Transverse colon (tissue), 4 donors: ENCODE measurements around the gene SYT17. TPM values are rescaled to one million over a fixed set of nuclear protein-coding genes. Genes with fewer than 3 reads are reported as not detected.

ENCODE experiments used
- DNase-seq: peaks from one replicate; pipeline ENCODE4 v3.0.0-alpha.2; 2019
- H3K27ac ChIP-seq, 4 donors: fragments of 200-600 bp; sonication (generic); 2 replicates each; pipeline ENCODE4 v1.5.1; 2016 to 2018; ENCODE audit warnings: inconsistent platforms in 4 of 4
- H3K27me3 ChIP-seq: fragments of 200-600 bp; sonication (generic); 2 replicates; pipeline ENCODE4 v1.5.1; 2017; ENCODE audit warnings: inconsistent platforms
- H3K36me3 ChIP-seq, 4 donors: fragments of 200-600 bp; sonication (generic); 2 replicates each; pipeline ENCODE4 v1.5.1; 2017 to 2019; ENCODE audit warnings: inconsistent platforms in 4 of 4
- H3K4me1 ChIP-seq, 4 donors: fragments of 200-600 bp; sonication (generic); 2 replicates each; pipeline ENCODE4 v1.5.1; 2017 to 2020; ENCODE audit warnings: inconsistent platforms in 4 of 4
- H3K4me3 ChIP-seq, 4 donors: fragments of 200-600 bp; sonication (generic); 1 replicate in 1 of 4; 2 replicates in 3 of 4; pipeline versions ENCODE4 v1.5.1 to v1.6.1; 2017 to 2019; ENCODE audit warnings: inconsistent platforms in 4 of 4
- H3K9me3 ChIP-seq, 2 donors: fragments of 200-600 bp; sonication (generic); 2 replicates each; pipeline ENCODE4 v1.5.1; 2017 to 2019; ENCODE audit warnings: inconsistent platforms in 2 of 2
- EP300 ChIP-seq: sonication (generic); formaldehyde crosslinking; IDR thresholded peaks from one replicate; pipeline ENCODE4 v1.6.1; 2017; ENCODE audit warnings: antibody characterized with exemption, low read depth
- POLR2A ChIP-seq: fragments of 450-650 bp; IDR thresholded peaks from one replicate; pipeline ENCODE4 v1.6.1; 2016; ENCODE audit warnings: antibody characterized with exemption, mild to moderate bottlenecking, moderate library complexity
- POLR2AphosphoS5 ChIP-seq, 3 donors: sonication (generic); formaldehyde crosslinking; IDR thresholded peaks; one replicate each; pipeline ENCODE4 v1.6.1; 2016; ENCODE audit warnings: antibody characterized with exemption in 3 of 3
- WGBS, 2 donors: methylation state at CpG; one replicate each; pipeline ENCODE4 v1.1.5; 2018; ENCODE audit warnings: low coverage in 1 of 2; 5-methylcytosine and 5-hydroxymethylcytosine counted together
- in situ Hi-C, 4 donors: fragments of 200-750 bp; cut with MboI; loops; one replicate each; pipeline versions ENCODE4 v1.15.0 to v1.15.1; 2017; ENCODE audit warnings: low sequenced_read_pairs in 3 of 4, low pct_ligation_motif_present in 1 of 4, low pct_unique_long_range_greater_than_20kb in 1 of 4
- intact Hi-C: fragments of 100-400 bp; cut with DNase I; formaldehyde crosslinking; loops from one replicate; pipeline ENCODE4 v1.15.1; 2023; ENCODE audit warnings: low total_unique reads
- total RNA-seq, 4 donors: library from RNA; depleted of rRNA; stranded (reverse); fragments of >200 nt; gene quantifications; one replicate each; pipeline ENCODE4 v1.1.0, GENCODE V29; 2016
- TF ChIP-seq, protein P1 (sequence below), 5 experiments: fragments of 200-600 bp in 3 of 5; fragments of 450-650 bp in 2 of 5; sonication (generic) in 3 of 5; IDR thresholded peaks; 1 replicate in 2 of 5; 2 replicates in 3 of 5; pipeline ENCODE4 v1.5.1; 2016 to 2017; ENCODE audit warnings: antibody characterized with exemption in 5 of 5, inconsistent platforms in 3 of 5, mild to moderate bottlenecking in 2 of 5, moderate library complexity in 1 of 5

Gene SYT17
- total RNA-seq, 4 donors from 2014 or later: 9.1 to 51.7 (median 19.1) TPM

DNA sequence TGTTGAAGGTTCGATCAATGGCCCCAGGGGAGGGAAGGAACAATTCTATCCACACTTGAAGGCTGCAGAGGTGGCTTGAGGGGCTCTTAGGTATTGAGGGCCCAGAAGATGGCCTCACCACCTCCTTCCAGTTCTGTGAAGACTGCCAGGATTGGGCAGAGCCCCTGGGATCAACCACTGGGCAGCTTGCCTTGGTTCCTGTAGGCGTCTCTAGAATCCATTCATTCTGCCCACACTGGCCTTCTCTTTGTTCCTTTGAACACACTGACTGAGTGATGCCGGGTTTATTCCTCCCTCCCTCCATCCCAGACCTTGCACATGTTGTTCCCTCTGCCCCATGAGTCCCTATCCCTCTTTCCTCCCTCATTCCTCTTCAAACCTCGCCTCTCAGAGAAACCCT, 50.5 kb downstream of the SYT17 start:
- H3K9me3 ChIP-seq: no peaks in the 10 kb centered on the region
- no peak overlapping the region for H3K27ac ChIP-seq
- no peak overlapping the region for H3K4me3 ChIP-seq
- WGBS, 2 donors: 80 to 87% methylated on average over 4 of the region's 4 CpGs
- DNase-seq: no peak
- no peaks in the 10 kb centered on the region for H3K27me3 ChIP-seq
- in situ Hi-C loops: no loop called here
- no peaks in the 10 kb centered on the region for H3K4me1 ChIP-seq
- no peaks in the 10 kb centered on the region for H3K36me3 ChIP-seq
- intact Hi-C loops: no loop called here
- no peak for TF ChIP-seq EP300
- TF ChIP-seq, protein P1, sequence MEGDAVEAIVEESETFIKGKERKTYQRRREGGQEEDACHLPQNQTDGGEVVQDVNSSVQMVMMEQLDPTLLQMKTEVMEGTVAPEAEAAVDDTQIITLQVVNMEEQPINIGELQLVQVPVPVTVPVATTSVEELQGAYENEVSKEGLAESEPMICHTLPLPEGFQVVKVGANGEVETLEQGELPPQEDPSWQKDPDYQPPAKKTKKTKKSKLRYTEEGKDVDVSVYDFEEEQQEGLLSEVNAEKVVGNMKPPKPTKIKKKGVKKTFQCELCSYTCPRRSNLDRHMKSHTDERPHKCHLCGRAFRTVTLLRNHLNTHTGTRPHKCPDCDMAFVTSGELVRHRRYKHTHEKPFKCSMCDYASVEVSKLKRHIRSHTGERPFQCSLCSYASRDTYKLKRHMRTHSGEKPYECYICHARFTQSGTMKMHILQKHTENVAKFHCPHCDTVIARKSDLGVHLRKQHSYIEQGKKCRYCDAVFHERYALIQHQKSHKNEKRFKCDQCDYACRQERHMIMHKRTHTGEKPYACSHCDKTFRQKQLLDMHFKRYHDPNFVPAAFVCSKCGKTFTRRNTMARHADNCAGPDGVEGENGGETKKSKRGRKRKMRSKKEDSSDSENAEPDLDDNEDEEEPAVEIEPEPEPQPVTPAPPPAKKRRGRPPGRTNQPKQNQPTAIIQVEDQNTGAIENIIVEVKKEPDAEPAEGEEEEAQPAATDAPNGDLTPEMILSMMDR (IDR thresholded peaks at IDR 0.05): no peak
- TF ChIP-seq POLR2A: no peak
- no peak for TF ChIP-seq POLR2AphosphoS5 (IDR thresholded peaks at IDR 0.05)

DNA sequence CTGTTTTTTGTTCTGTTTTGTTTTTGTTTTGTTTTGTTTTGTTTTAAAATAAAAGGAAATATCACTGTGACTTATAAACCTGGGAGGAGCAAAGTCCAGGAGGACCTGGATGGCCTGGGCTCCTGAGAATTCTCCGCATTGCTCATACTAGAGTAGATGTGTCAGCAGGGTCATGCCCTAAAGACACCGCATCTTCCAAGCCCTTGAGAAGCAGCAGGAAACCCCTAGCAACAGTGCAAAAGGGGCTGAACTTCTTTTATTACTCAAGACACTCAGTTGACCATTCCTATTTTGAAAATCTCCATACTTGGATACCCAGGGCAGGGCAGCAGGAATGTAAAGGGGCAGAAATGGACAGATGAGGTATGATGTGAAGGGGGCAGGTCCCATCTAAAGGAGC, 51.8 kb downstream of the SYT17 start:
- H3K4me1 ChIP-seq: no peaks in the 10 kb centered on the region
- no peaks in the 10 kb centered on the region for H3K36me3 ChIP-seq
- H3K9me3 ChIP-seq: no peaks in the 10 kb centered on the region
- H3K27ac ChIP-seq: no peak overlapping the region
- no peak for DNase-seq
- H3K27me3 ChIP-seq: no peaks in the 10 kb centered on the region
- no peak overlapping the region for H3K4me3 ChIP-seq
- in situ Hi-C loops (no loop called here), intact Hi-C loops (no loop called here)
- 90% methylated on average over 2 of the region's 2 CpGs; no CpG with 5 or more reads in 1 of the 2 donors for WGBS, 2 donors
- TF ChIP-seq, protein P1 (IDR thresholded peaks at IDR 0.05): no peak
- TF ChIP-seq POLR2AphosphoS5 (IDR thresholded peaks at IDR 0.05): no peak
- TF ChIP-seq POLR2A: no peak
- TF ChIP-seq EP300: no peak

DNA sequence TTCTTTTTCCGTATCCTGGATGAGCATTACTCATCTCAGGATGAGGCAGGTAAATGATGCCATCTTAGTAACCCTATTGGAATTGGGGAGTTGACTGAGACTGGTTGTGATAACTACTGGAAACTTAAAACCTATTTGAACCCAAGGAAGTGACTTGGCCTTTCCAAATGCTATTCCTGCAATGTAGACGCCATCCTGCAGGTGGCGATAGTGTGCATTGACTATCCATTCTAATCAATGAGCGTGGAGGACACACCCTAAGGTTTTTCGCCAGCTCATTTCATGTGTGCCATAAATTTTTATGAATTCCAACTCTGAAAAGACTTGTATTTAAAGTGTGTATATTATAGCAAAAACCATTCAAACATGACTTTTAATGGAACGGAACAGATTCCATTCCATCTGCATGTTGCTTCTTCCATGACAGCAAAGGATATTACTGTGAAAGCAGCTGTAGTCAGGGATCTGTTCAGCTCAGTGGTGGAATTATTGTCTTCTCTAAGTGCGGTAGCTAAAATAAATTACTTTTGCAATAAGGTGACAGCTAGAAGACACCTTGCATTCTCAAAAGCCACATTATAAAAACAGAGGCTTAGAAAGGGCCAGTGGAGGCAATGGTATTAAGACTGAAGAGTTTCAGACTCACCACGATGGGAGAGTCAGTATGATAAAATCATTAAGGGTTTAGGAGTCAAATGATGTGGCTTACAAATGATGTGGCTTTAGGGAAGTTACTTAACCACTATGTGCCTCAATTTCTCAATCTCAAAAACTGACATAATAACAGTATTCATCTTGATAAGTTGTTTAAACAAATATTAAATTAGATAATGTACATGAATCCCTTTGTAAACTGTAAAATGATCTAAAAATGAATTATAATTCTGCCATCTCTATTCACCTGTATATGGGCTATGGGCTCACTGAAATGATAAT, 55.5 kb downstream of the SYT17 start:
- in situ Hi-C loops (no loop called here), intact Hi-C loops (no loop called here)
- WGBS, 2 donors: 44 to 53% methylated on average over 6 to 8 of the region's 8 CpGs
- Histone ChIP-seq H3K4me3 (no peak overlapping the region), H3K9me3 (no peaks in the 10 kb centered on the region), H3K36me3 (no peaks in the 10 kb centered on the region), H3K27ac (no peak overlapping the region), H3K27me3 (no peaks in the 10 kb centered on the region), H3K4me1 (no peaks in the 10 kb centered on the region)
- DNase-seq: peak; percentile 78
- no peak for TF ChIP-seq POLR2AphosphoS5 (IDR thresholded peaks at IDR 0.05)
- TF ChIP-seq, protein P1 (IDR thresholded peaks at IDR 0.05): peak; percentile 49 to 75 (median 66)

DNA sequence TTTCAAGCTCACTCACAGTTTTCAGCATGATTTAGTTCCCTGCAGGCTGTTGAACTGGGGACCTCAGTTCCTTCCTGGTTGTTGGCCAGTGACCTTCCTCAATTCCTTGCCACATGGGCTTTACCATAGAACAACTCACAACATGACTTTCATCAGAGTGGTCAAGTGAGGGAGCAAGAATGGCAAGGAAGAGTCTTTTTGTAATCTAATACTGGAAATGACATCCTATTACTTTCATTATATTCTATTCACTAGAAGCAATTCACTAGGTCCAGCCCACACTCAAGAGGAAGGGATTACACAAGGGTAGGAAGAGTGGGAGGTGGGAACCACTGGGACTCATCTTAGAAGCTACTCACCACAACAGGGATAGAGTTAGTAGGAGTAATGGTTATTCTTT, 57.6 kb downstream of the SYT17 start:
- Histone ChIP-seq H3K27me3 (no peaks in the 10 kb centered on the region), H3K36me3 (no peaks in the 10 kb centered on the region), H3K9me3 (no peaks in the 10 kb centered on the region), H3K4me1 (no peaks in the 10 kb centered on the region), H3K4me3 (no peak overlapping the region), H3K27ac (no peak overlapping the region)
- intact Hi-C loops (no loop called here), in situ Hi-C loops (no loop called here)
- TF ChIP-seq POLR2A (no peak), POLR2AphosphoS5 (IDR thresholded peaks at IDR 0.05) (no peak), EP300 (no peak)
- TF ChIP-seq, protein P1 (IDR thresholded peaks at IDR 0.05): no peak
- no peak for DNase-seq
